Measurements from ENCODE around the gene SPINT2. TPM values are rescaled to one million over a fixed set of nuclear protein-coding genes. Genes with fewer than 3 reads are reported as not detected.
"Not testable (repeated sequence)": the region's sequence is repeated elsewhere in the genome, so short reads cannot be mapped to it uniquely, and the experiment has no call there.

SPINT2 gene, protein sequence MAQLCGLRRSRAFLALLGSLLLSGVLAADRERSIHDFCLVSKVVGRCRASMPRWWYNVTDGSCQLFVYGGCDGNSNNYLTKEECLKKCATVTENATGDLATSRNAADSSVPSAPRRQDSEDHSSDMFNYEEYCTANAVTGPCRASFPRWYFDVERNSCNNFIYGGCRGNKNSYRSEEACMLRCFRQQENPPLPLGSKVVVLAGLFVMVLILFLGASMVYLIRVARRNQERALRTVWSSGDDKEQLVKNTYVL
- 4.8 TPM for polyA plus RNA-seq (ENCODE audit: insufficient read length)

GRCh38 chr19:38264486-38265212 is at the start of gene SPINT2:
Gene SPINT2, plus strand, starts transcription at chr19:38264573. Its CDS starts 320 bp downstream, at chr19:38264893.
- no peak for DNase-seq (ENCODE audit: low read depth)

- no peak for DNase-seq (ENCODE audit: low read depth)
Measured at GRCh38 chr19:38216785-38217641, 47.4 kb upstream of the SPINT2 start.

DNA sequence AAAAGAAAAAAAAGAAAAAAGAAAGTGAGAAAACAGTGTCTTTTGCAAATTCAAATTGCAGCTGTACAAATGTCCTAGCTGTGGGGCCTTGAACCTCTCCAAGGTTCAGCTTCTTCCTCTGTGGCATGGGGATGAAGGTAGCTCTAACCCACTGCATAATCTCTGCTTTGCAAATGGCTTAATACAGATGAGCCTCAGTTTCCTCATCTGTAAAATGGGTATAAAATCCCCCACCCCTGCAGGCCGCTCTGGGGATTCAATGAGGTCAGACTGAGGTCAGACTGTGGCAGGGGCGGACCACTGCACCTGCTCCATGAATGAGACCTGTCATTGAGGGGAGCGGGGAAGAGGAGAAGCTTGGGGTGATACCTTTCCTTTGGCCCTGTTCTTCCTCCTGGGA is 46.2 kb upstream of the SPINT2 start:
- no peak for DNase-seq (ENCODE audit: low read depth)

DNA sequence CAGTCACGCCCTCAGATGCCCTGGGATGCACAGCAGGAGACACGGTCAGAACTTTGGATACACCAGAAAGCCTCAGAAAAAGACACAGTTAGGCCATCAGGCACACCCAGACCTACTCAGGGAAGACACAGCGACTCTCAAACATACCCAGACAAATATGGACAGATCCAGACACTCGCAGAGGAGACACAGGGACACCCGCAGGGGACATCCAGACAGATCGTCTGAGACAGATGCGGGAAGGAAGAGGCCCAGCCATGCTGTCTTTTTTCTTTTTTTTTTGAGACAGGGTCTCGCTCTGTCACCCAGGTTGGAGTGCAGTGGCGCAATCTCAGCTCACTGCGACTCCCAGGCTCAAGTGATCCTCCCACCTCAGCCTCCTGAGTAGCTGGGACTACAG is 45.2 kb upstream of the SPINT2 start:
- DNase-seq (ENCODE audit: low read depth) = no peak

DNA sequence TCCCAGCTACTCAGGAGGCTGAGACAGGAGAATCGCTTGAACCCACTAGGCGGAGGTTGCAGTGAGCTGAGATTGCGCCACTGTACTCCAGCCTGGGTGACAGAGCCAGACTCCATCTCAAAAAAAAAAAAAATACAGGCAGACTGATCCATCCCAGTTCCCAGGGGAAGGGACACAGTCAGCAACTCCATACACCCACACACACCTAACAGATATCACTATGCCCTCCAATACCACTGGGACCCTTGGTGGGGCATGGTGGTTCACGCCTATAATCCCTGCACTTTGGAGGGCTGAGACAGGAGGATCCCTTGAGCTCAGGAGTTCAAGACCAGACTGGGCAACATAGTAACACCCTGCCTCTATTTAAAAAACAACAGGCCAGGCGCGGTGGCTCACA is 43.0 kb upstream of the SPINT2 start:
- no peak for DNase-seq (ENCODE audit: low read depth)

GRCh38 chr19:38221919-38222830 is 42.2 kb upstream of the SPINT2 start:
- no peak for DNase-seq (ENCODE audit: low read depth)

DNA sequence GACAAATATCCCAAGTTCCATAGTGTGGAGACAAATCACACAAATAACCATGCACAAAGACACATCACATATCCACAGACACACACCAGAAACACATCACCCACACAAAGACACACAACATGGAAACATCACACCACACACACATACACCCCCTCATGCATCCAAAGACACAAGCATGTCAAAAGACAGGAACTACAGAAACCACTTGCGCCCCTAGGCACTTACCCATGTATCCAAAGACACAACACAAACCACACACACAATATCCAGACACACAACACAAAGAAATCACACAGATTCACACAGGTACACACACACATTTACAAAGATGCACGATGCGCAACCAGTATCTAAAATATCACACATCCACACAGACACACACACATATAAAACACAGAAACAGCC is 41.3 kb upstream of the SPINT2 start:
- DNase-seq (ENCODE audit: low read depth) = no peak

DNA sequence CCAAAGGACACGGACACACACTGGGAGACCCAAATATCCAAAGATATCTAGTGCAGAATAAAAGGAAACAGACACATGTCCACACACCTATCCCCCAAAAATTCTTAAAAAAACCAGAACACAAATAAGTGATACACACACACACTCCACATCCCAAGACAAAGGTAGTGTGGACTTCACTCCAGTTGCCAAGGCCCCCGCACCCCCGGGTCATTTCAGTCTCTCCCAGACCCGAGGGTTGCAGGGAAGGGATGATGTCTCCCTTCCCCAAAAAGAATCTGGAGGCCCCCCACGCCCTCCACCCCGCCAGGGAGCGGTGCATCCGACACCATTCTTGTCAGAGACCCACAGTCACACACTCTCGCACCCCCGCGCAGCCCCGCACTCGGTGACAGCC is 40.8 kb upstream of the SPINT2 start:
- DNase-seq (ENCODE audit: low read depth) = no peak

DNA sequence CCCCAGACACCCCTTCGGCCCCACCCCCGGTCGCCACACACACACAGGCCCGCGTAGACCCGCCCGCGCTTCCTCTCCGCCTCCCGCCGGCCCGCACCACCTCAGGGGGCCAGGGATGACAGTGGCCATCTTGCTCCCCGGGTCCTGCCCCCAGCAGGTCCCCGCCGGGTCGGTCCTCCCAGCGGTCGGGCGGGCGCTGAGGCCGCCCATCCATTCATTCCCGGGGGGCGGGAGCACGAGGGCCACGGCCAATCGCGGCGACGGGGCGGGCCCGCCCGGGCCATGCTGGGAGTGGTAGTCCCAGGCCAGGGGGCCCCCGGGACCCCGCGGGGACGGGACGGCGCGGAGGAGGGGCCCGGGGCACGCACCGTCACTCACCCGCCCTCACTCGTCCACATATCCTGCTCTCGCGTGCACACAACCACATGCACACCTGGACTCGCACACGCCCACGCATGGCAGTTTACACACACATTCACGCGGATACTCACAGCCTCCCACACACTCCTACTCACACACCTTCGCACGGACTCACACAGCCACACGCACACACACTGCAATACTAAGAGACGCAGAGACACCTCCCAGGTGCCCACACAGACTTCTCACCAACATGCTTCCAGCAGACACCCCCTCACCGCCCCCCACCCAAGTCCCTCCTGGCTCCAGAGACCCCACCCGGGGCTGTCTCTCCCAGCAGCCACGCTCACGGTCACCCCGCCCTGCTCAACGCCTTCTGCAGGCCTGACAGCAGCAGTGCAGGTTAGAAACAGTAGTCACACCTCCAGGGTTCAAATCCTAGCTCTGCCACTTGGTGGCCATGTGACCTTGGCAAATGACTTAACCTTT is 40.1 kb upstream of the SPINT2 start, which contains the start of gene DPF1:
Gene DPF1 (minus strand): TSS at position 209 of the 849 bp plus-strand sequence. CDS start 80 bp downstream, at position 129.
- DNase-seq (ENCODE audit: low read depth) = no peak

DNA sequence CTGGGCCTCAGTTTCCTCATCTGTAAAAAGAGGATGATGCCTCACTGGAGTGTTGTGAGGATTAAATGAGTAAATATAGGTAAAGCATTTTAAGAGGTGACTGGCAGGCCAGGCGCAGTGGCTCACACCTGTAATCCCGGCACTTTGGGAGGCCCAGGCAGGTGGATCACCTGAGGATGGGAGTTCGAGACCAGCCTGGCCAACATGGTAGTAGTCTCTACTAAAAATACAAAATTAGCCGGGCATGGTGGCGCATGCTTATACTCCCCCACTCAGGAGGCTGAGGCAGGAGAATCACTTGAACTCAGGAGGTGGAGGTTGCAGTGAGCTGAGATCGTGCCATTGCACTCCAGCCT is 39.5 kb upstream of the SPINT2 start:
- not testable (repeated sequence) for DNase-seq (ENCODE audit: low read depth)

- DNase-seq (ENCODE audit: low read depth) = no peak
Measured at GRCh38 chr19:38227287-38228004, 36.9 kb upstream of the SPINT2 start.

DNA sequence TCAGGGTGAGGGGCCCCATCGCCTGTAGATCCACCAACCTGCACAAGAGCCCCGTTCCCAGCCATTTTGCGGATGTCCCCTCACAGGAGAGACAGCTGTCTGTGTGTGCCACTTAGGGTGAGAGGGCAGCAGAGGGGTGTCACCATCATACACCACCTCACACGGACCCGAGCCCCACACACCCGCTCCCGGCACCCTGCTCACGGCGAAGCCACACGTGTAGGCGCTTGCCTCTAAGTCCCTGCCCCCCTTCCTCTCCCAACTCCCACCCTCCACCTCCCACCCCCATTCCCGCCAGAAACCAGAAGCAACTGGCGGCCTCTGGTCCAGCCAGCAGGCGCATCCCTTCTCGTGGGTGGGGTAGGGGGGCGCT is 36.4 kb upstream of the SPINT2 start:
- no peak for DNase-seq (ENCODE audit: low read depth)

DNA sequence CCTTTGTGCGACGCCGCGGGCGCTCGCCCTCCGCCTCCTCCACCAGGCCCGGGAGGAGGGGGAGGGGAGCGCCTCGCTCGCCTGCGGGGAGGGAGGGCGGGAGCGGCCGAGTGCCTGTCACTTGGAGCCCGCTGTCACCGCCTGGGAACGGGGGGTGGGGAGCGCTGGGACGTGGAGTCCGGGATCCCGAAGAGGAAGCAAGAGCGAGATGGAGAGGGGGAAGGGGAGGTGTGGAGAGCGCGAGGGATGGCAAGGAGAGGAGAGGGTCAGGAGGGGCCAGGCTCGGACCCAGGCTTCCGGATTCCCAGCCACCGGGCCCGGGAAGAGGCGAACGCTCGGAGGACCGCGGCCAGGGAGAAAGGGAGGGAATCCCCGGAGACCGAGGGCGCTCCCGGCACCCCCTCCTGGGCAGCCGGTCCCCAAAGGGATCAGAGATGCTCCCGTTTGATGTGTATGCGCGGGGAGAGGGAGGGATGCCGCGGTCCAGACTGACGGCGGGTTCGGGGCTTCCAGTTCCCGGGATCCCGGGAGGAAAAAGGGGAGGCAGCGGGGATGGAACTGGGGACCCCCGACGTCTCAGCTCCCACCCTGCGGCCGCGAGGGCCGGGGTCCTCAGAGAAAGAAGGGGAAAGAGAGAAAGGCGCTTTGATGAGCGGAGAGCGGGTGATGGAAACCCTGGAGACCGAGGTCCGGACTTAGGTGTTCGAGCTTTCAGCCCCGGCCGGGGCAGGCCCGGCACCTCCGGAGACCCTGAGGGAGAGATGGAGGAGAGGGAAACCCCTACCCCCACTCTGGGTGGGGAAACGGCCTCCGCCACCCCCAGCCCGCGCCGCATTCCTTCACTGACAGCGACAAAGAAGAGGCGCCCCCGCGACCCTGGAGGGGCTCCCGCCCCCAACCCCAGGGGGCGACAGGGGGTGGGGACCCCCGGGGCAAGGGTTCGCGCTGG is 35.6 kb upstream of the SPINT2 start:
- no peak for DNase-seq (ENCODE audit: low read depth)

- DNase-seq (ENCODE audit: low read depth) = no peak
Measured at GRCh38 chr19:38229585-38230073, 34.7 kb upstream of the SPINT2 start.

DNA sequence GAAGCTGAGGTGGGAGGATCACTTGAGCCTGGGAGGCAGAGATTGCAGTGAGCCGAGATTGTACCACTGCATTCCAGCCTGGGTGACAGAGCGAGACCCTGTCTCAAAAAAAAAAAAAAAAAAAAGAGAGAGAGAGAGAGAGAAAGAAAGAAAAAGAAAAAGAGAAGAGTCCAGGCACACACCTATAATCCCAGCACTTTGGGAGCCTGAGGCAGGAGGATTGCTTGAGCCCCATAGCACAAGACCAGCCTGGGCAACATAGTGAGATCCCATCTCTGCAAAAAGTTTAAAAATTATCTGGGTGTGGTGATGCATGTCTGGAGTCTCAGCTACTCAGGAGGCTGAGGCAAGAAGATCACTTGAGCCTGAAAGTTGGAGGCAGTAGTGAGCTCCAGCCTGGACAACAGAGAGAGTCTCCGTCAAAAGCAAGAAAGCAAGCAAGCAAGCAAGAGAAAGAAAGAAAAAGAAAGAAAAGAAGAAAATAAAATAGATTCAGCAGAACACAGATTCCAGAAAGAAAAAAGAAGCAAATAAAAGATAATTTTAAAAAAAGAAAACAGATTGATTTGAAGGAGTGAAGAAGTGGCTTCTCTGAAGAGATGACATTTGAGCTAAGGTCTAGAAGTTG is 33.8 kb upstream of the SPINT2 start:
- DNase-seq (ENCODE audit: low read depth) = not testable (repeated sequence)

GRCh38 chr19:38231918-38232317 is 32.5 kb upstream of the SPINT2 start:
- no peak for DNase-seq (ENCODE audit: low read depth)

DNA sequence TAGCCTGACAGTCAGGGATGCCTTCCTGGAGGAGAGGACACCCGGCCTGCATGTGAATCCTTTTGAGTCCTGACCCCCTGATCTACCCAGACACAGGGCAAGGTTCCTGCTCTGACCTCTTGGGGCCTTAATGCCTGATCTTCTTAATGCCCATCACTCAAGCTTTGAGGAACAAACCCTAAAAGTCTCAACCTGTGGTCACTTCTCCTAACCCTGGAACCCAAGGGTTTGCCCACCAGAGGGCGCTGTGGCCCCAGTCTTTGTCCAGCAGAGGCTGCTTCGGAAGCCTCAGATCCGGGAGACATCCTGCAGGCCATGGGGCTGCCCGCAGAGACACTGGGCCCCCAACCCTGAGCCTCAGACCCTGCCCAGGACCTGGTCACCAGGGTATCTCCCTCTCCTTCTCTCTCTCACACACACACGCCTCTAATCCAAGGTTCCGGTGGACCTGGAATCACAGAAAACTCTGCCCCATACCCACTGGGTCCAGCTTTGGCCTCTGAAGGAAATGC is 30.6 kb upstream of the SPINT2 start:
- no peak for DNase-seq (ENCODE audit: low read depth)

DNA sequence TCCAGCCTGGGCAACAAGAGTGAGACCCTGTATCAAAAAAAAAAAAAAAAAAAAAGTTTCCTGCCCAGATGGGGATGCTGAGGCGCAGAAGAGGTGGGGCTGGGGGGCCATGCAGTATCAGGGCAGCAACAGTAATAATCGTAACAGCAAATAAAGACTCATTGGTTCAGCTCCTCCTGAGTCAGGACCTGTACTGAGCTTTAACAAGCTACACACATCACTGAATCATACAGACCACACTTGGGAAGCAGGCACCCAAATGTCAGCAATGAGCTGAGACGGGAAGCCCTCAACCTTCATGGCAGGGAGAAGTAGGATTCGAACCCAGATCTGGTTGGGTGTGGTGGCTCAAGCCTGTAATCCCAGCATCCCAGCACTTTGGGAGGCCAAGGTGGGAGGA is 29.8 kb upstream of the SPINT2 start:
- DNase-seq (ENCODE audit: low read depth) = no peak

Measured in forelimb muscle (tissue), 1 donor.